Neural progenitor cell (in vitro differentiated cells): Measurements from ENCODE around the gene SLC35F3. TPM values are rescaled to one million over a fixed set of nuclear protein-coding genes. Genes with fewer than 3 reads are reported as not detected.

Experiments used
- DNase-seq: peaks from one replicate; pipeline ENCODE4 v3.0.0-alpha.2; 2016; ENCODE audit warnings: low spot score
- H2AFZ ChIP-seq: fragments of 200-600 bp; sonication (generic); replicated peaks from 2 replicates; pipeline ENCODE4 v1.6.1; 2016; ENCODE audit warnings: antibody characterized with exemption
- H3F3A ChIP-seq: fragments of 200-600 bp; sonication (generic); 2 replicates; pipeline ENCODE4 v1.6.1; 2016; ENCODE audit warnings: antibody characterized with exemption, low read depth
- H3K27ac ChIP-seq: fragments of 200-600 bp; sonication (generic); 2 replicates; pipeline ENCODE4 v1.5.1; 2016; ENCODE audit warnings: mild to moderate bottlenecking
- H3K27me3 ChIP-seq: fragments of 200-600 bp; sonication (generic); 2 replicates; pipeline ENCODE4 v1.6.1; 2016; ENCODE audit warnings: mild to moderate bottlenecking, moderate library complexity
- H3K36me3 ChIP-seq: fragments of 200-600 bp; sonication (generic); 2 replicates; pipeline ENCODE4 v1.5.1; 2016
- H3K4me1 ChIP-seq: fragments of 200-600 bp; sonication (generic); 2 replicates; pipeline ENCODE4 v1.6.1; 2016; ENCODE audit warnings: mixed run types
- H3K4me2 ChIP-seq: fragments of 200-600 bp; sonication (generic); 2 replicates; pipeline ENCODE4 v1.6.1; 2016
- H3K4me3 ChIP-seq: fragments of 200-600 bp; sonication (generic); 2 replicates; pipeline ENCODE4 v1.5.1; 2016
- H3K79me2 ChIP-seq: fragments of 200-600 bp; sonication (generic); 2 replicates; pipeline ENCODE4 v1.6.1; 2016; ENCODE audit warnings: low read depth
- H3K9ac ChIP-seq: fragments of 200-600 bp; sonication (generic); 2 replicates; pipeline ENCODE4 v1.6.1; 2016
- H3K9me3 ChIP-seq: fragments of 200-600 bp; sonication (generic); 2 replicates; pipeline ENCODE4 v1.5.1; 2016; ENCODE audit warnings: low read depth
- H4K20me1 ChIP-seq: fragments of 200-600 bp; sonication (generic); 2 replicates; pipeline ENCODE4 v1.6.1; 2016; ENCODE audit warnings: low read depth
- H3K27ac Mint-ChIP-seq: 3 replicates; pipeline ENCODE4 v1.8.0; 2021; ENCODE audit warnings: mixed read lengths
- H3K27me3 Mint-ChIP-seq: 2 replicates; pipeline ENCODE4 v1.8.0; 2022; ENCODE audit warnings: low read depth, mild to moderate bottlenecking, inconsistent platforms, moderate library complexity, mixed read lengths; ENCODE audit not compliant: insufficient read depth
- H3K36me3 Mint-ChIP-seq: 3 replicates; pipeline ENCODE4 v1.8.0; 2021; ENCODE audit warnings: mixed read lengths
- H3K4me1 Mint-ChIP-seq: 3 replicates; pipeline ENCODE4 v1.8.0; 2021; ENCODE audit warnings: mixed read lengths
- H3K4me3 Mint-ChIP-seq: 3 replicates; pipeline ENCODE4 v1.8.0; 2021; ENCODE audit warnings: mild to moderate bottlenecking, moderate library complexity, mixed read lengths
- H3K9me3 Mint-ChIP-seq: 3 replicates; pipeline ENCODE4 v1.8.0; 2020; ENCODE audit warnings: mixed read lengths
- CTCF ChIP-seq: fragments of 200-600 bp; sonication (generic); IDR thresholded peaks from 2 replicates; pipeline ENCODE4 v1.5.1; 2017; ENCODE audit warnings: antibody characterized with exemption, mild to moderate bottlenecking
- EZH2 ChIP-seq: fragments of 200-600 bp; sonication (generic); IDR thresholded peaks from 2 replicates; pipeline ENCODE4 v1.6.1; 2017; ENCODE audit warnings: antibody characterized with exemption, mild to moderate bottlenecking, moderate library complexity
- EZH2phosphoT487 ChIP-seq: fragments of 200-600 bp; sonication (generic); IDR thresholded peaks from 2 replicates; pipeline ENCODE4 v1.6.1; 2017; ENCODE audit warnings: antibody characterized with exemption
- total RNA-seq: library from RNA; depleted of rRNA; stranded (reverse); fragments of >200 nt; gene quantifications from 2 replicates; pipeline ENCODE4 v1.2.3, GENCODE V29; 2015; ENCODE audit warnings: low replicate concordance

The SLC35F3 gene
- total RNA-seq, 1 donor from 2014 or later, result 0.79 TPM

GRCh38 chr1:234123867-234124266 is 219.4 kb downstream of the SLC35F3 start:
- H3F3A ChIP-seq, result no peaks in the 10 kb centered on the region
- no peak overlapping the region for H3K9ac ChIP-seq
- H4K20me1 ChIP-seq, result no peaks in the 10 kb centered on the region
- H3K36me3 ChIP-seq, result no peaks in the 10 kb centered on the region
- Mint-ChIP-seq H3K27me3 (peaks cover 4% of the 10 kb centered on the region), H3K9me3 (no peaks in the 10 kb centered on the region), H3K27ac (no peak overlapping the region), H3K36me3 (no peaks in the 10 kb centered on the region), H3K4me3 (no peak overlapping the region), H3K4me1 (peaks cover 11% of the 10 kb centered on the region)
- no peaks in the 10 kb centered on the region for H3K79me2 ChIP-seq
- no peaks in the 10 kb centered on the region for H3K9me3 ChIP-seq
- H3K4me1 ChIP-seq, result no peaks in the 10 kb centered on the region
- H2AFZ ChIP-seq, result no peak overlapping the region
- H3K27ac ChIP-seq, result no peak overlapping the region
- TF ChIP-seq EZH2, result no peak
- no peak for TF ChIP-seq CTCF
- TF ChIP-seq EZH2phosphoT487, result no peak
- H3K27me3 ChIP-seq, result peaks cover 26% of the 10 kb centered on the region
- H3K4me3 ChIP-seq, result no peak overlapping the region
- no peak overlapping the region for H3K4me2 ChIP-seq
- no peak for DNase-seq

GRCh38 chr1:234125283-234125682 is 220.8 kb downstream of the SLC35F3 start:
- TF ChIP-seq EZH2phosphoT487 (no peak), CTCF (peak; percentile 70), EZH2 (no peak)
- DNase-seq, result peak; percentile 88
- Histone ChIP-seq H3K27me3 (peaks cover 26% of the 10 kb centered on the region), H3K9ac (no peak overlapping the region), H3K9me3 (no peaks in the 10 kb centered on the region), H2AFZ (no peak overlapping the region), H3K4me1 (no peaks in the 10 kb centered on the region), H3K4me3 (no peak overlapping the region), H3F3A (no peaks in the 10 kb centered on the region), H4K20me1 (no peaks in the 10 kb centered on the region), H3K27ac (no peak overlapping the region), H3K4me2 (no peak overlapping the region), H3K79me2 (no peaks in the 10 kb centered on the region), H3K36me3 (no peaks in the 10 kb centered on the region)
- Mint-ChIP-seq H3K27me3 (peaks cover 4% of the 10 kb centered on the region), H3K27ac (no peak overlapping the region), H3K36me3 (no peaks in the 10 kb centered on the region), H3K9me3 (no peaks in the 10 kb centered on the region), H3K4me1 (peaks cover 11% of the 10 kb centered on the region), H3K4me3 (no peak overlapping the region)

- no peak overlapping the region for H3K27ac Mint-ChIP-seq
Observed at GRCh38 chr1:234125714-234126113, 221.2 kb downstream of the SLC35F3 start.

More at GRCh38 chr1:234125714-234126113, 221.2 kb downstream of the SLC35F3 start:
- H3K27ac ChIP-seq, result no peak overlapping the region
- H3K4me3 ChIP-seq, result no peak overlapping the region
- Mint-ChIP-seq H3K9me3 (no peaks in the 10 kb centered on the region), H3K27me3 (peaks cover 4% of the 10 kb centered on the region), H3K36me3 (no peaks in the 10 kb centered on the region), H3K4me1 (peaks cover 7% of the 10 kb centered on the region), H3K4me3 (no peak overlapping the region)
- H3K27me3 ChIP-seq, result peaks cover 26% of the 10 kb centered on the region
- no peak for DNase-seq
- H3K4me1 ChIP-seq, result no peaks in the 10 kb centered on the region
- H3K4me2 ChIP-seq, result no peak overlapping the region
- H4K20me1 ChIP-seq, result no peaks in the 10 kb centered on the region
- no peaks in the 10 kb centered on the region for H3K79me2 ChIP-seq
- no peaks in the 10 kb centered on the region for H3F3A ChIP-seq
- peak overlapping the region; percentile 13 for H3K9ac ChIP-seq
- no peak overlapping the region for H2AFZ ChIP-seq
- no peaks in the 10 kb centered on the region for H3K36me3 ChIP-seq
- TF ChIP-seq EZH2phosphoT487 (no peak), EZH2 (no peak), CTCF (no peak)
- H3K9me3 ChIP-seq, result no peaks in the 10 kb centered on the region
